H1 (cell line): ENCODE measurements around the gene HORMAD2. TPM values are rescaled to one million over a fixed set of nuclear protein-coding genes. Genes with fewer than 3 reads are reported as not detected.

Experiments used
- CTCF ChIA-PET: fragments of 300-600 bp; sonication (Branson Sonifier 250); formaldehyde crosslinking; loops from one replicate; lab custom pipeline; 2021; ENCODE audit not compliant: partially characterized antibody; lab: Charles Lee
- POLR2A ChIA-PET: fragments of 300-600 bp; sonication (Branson Sonifier 250); formaldehyde crosslinking; loops from one replicate; lab custom pipeline; 2021; ENCODE audit warnings: inconsistent platforms; ENCODE audit not compliant: partially characterized antibody; lab: Charles Lee
- DNase-seq, 2 experiments: peaks; one replicate each; pipeline versions ENCODE4 v3.0.0 to v3.0.0-alpha.2; 2010 to 2022; ENCODE audit warnings: low spot score in 2 of 2, low read depth in 1 of 2, mixed read lengths in 1 of 2
- FAIRE-seq: peaks from 2 replicates; lab custom pipeline; 2011; peaks lifted over from hg19 to GRCh38; lab: Jason Lieb, UNC
- H2AFZ ChIP-seq: 2 replicates; pipeline ENCODE4 v1.8.1; 2012; ENCODE audit warnings: low read length, inconsistent platforms
- H2AK5ac ChIP-seq: 2 replicates; pipeline ENCODE4 v1.6.1; 2013; ENCODE audit warnings: low read depth, low read length
- H2BK120ac ChIP-seq: replicated peaks from 2 replicates; pipeline ENCODE3; 2013; ENCODE audit warnings: low read depth, low read length, inconsistent platforms
- H2BK12ac ChIP-seq: 2 replicates; pipeline ENCODE4 v1.6.1; 2013; ENCODE audit warnings: low read depth, low read length
- H2BK15ac ChIP-seq: 2 replicates; pipeline ENCODE4 v1.6.1; 2013; ENCODE audit warnings: low read length
- H2BK20ac ChIP-seq: 2 replicates; pipeline ENCODE4 v1.6.1; 2013; ENCODE audit warnings: low read length
- H2BK5ac ChIP-seq: 2 replicates; pipeline ENCODE4 v1.6.1; 2013; ENCODE audit warnings: low read depth, low read length
- H3K14ac ChIP-seq: 2 replicates; pipeline ENCODE4 v1.6.1; 2013; ENCODE audit warnings: inconsistent platforms; ENCODE audit not compliant: insufficient read length
- H3K18ac ChIP-seq: 2 replicates; pipeline ENCODE4 v1.6.1; 2013; ENCODE audit warnings: low read length; ENCODE audit errors: extremely low read depth
- H3K23ac ChIP-seq: 2 replicates; pipeline ENCODE4 v1.6.1; 2013; ENCODE audit warnings: inconsistent platforms; ENCODE audit not compliant: insufficient read length
- H3K23me2 ChIP-seq: 2 replicates; pipeline ENCODE4 v1.6.1; 2013; ENCODE audit warnings: low read depth, low read length
- H3K27ac ChIP-seq: 2 replicates; pipeline ENCODE4 v1.6.1; 2011; ENCODE audit warnings: low read depth, low read length, inconsistent platforms
- H3K27me3 ChIP-seq, 4 experiments: replicated peaks in 1 of 4; 1 replicate in 1 of 4; 2 replicates in 3 of 4; pipeline versions ENCODE4 v1.6.1 to v1.8.1; 2011 to 2013; ENCODE audit warnings: low read length in 3 of 4, mild to moderate bottlenecking in 3 of 4, inconsistent platforms in 2 of 4, mixed read lengths in 2 of 4, moderate library complexity in 1 of 4; ENCODE audit not compliant: control insufficient read depth in 3 of 4, insufficient read depth in 3 of 4; ENCODE audit errors: extremely low read depth in 1 of 4
- H3K36me3 ChIP-seq, 4 experiments: 2 replicates each; pipeline versions ENCODE4 v1.6.1 to v1.8.1; 2011 to 2013; ENCODE audit warnings: mild to moderate bottlenecking in 4 of 4, low read length in 3 of 4, moderate library complexity in 2 of 4, control low read depth in 1 of 4, inconsistent platforms in 1 of 4; ENCODE audit not compliant: insufficient read depth in 4 of 4, control insufficient read depth in 2 of 4
- H3K4ac ChIP-seq: replicated peaks from 2 replicates; pipeline ENCODE3; 2013; ENCODE audit warnings: low read length, low read depth, mixed read lengths, inconsistent platforms; ENCODE audit not compliant: insufficient read length
- H3K4me1 ChIP-seq, 4 experiments: replicated peaks in 1 of 4; 1 replicate in 1 of 4; 2 replicates in 3 of 4; pipeline versions ENCODE4 v1.6.1 to v1.8.1; 2011 to 2013; ENCODE audit warnings: low read length in 3 of 4, inconsistent platforms in 2 of 4, mixed read lengths in 1 of 4; ENCODE audit not compliant: insufficient read depth in 4 of 4, control insufficient read depth in 3 of 4
- H3K4me2 ChIP-seq, 2 experiments: 2 replicates each; pipeline versions ENCODE4 v1.6.1 to v1.8.1; 2011 to 2013; ENCODE audit warnings: low read depth in 2 of 2, low read length in 2 of 2, control low read depth in 1 of 2, inconsistent platforms in 1 of 2, mild to moderate bottlenecking in 1 of 2; ENCODE audit not compliant: insufficient read depth in 1 of 2
- H3K4me3 ChIP-seq, 4 experiments: fragments of 200-600, 300-600 bp in 1 of 4; sonication (generic), shearing (Covaris generic), sonication (Bioruptor Twin) in 1 of 4; 2 replicates each; pipeline versions ENCODE4 v1.5.1 to v1.8.1; 2011 to 2016; ENCODE audit warnings: low read length in 4 of 4, low read depth in 3 of 4, control low read depth in 2 of 4, inconsistent platforms in 2 of 4, mild to moderate bottlenecking in 2 of 4, mixed read lengths in 1 of 4, moderate library complexity in 1 of 4; ENCODE audit not compliant: insufficient read depth in 2 of 4; ENCODE audit errors: extremely low read depth in 1 of 4
- H3K56ac ChIP-seq: replicated peaks from 2 replicates; pipeline ENCODE3; 2013; ENCODE audit warnings: low read depth, mild to moderate bottlenecking, mixed read lengths, low read length, inconsistent platforms; ENCODE audit not compliant: insufficient read length
- H3K79me1 ChIP-seq: 2 replicates; pipeline ENCODE4 v1.6.1; 2013; ENCODE audit warnings: low read depth, low read length, control low read depth
- H3K79me2 ChIP-seq, 2 experiments: 2 replicates each; pipeline versions ENCODE4 v1.6.1 to v1.8.1; 2012 to 2013; ENCODE audit warnings: low read length in 2 of 2, mild to moderate bottlenecking in 2 of 2, inconsistent platforms in 1 of 2; ENCODE audit not compliant: insufficient read depth in 2 of 2, control insufficient read depth in 1 of 2
- H3K9ac ChIP-seq, 4 experiments: replicated peaks in 1 of 4; 1 replicate in 1 of 4; 2 replicates in 3 of 4; pipeline versions ENCODE4 v1.6.1 to v1.8.1; 2011 to 2013; ENCODE audit warnings: low read depth in 3 of 4, low read length in 3 of 4, control low read depth in 2 of 4, mild to moderate bottlenecking in 2 of 4, moderate library complexity in 2 of 4, inconsistent platforms in 1 of 4; ENCODE audit errors: extremely low read depth in 1 of 4
- H3K9me3 ChIP-seq, 2 experiments: 2 replicates each; pipeline versions ENCODE4 v1.6.1 to v1.8.1; 2012 to 2013; ENCODE audit warnings: mild to moderate bottlenecking in 2 of 2, moderate library complexity in 2 of 2, control low read depth in 1 of 2, inconsistent platforms in 1 of 2, low read depth in 1 of 2, low read length in 1 of 2, mixed read lengths in 1 of 2; ENCODE audit not compliant: insufficient read depth in 2 of 2
- H4K20me1 ChIP-seq, 2 experiments: replicated peaks in 1 of 2; 2 replicates each; pipeline versions ENCODE3 to v1.8.1; 2011 to 2013; ENCODE audit warnings: inconsistent platforms in 2 of 2, low read length in 2 of 2, mild to moderate bottlenecking in 1 of 2; ENCODE audit not compliant: insufficient read depth in 2 of 2, control insufficient read depth in 1 of 2
- H4K5ac ChIP-seq: 2 replicates; pipeline ENCODE4 v1.6.1; 2013; ENCODE audit warnings: low read length, low read depth, mixed read lengths, inconsistent platforms; ENCODE audit not compliant: insufficient read length
- H4K8ac ChIP-seq: 2 replicates; pipeline ENCODE4 v1.8.0; 2013; ENCODE audit warnings: mild to moderate bottlenecking, moderate library complexity, low read length, inconsistent platforms; ENCODE audit not compliant: insufficient read depth; ENCODE audit errors: extremely low read depth
- H4K91ac ChIP-seq: replicated peaks from 2 replicates; pipeline ENCODE3; 2013; ENCODE audit warnings: low read length, mixed read lengths, inconsistent platforms; ENCODE audit not compliant: insufficient read length
- GTF2F1 ChIP-seq: IDR thresholded peaks from 2 replicates; pipeline ENCODE4 v1.6.1; 2012; ENCODE audit warnings: low read depth, low read length, improper control_type of control experiment, borderline replicate concordance
- SIRT6 ChIP-seq: IDR thresholded peaks from one replicate; pipeline ENCODE4 v1.7.1; 2012; ENCODE audit warnings: low read length, inconsistent platforms
- WGBS, 2 experiments: shearing (Covaris generic) in 1 of 2; methylation state at CpG; one replicate each; pipeline versions ENCODE4 v1.1.6 to v1.1.7; 2013 to 2015; ENCODE audit warnings: low lambda C conversion rate in 2 of 2, mixed read lengths in 2 of 2, inconsistent platforms in 1 of 2, low coverage in 1 of 2, missing lambda C conversion rate in 1 of 2; ENCODE audit not compliant: insufficient replicate concordance in 2 of 2, insufficient coverage in 1 of 2, insufficient read length in 1 of 2; ENCODE audit errors: extremely low coverage in 1 of 2, missing lambda C conversion rate in 1 of 2; 5-methylcytosine and 5-hydroxymethylcytosine counted together
- polyA plus RNA-seq, 7 experiments: library from polyadenylated mRNA; depleted of rRNA in 3 of 7; stranded (reverse) in 5 of 7; unstranded in 2 of 7; fragments of >200 nt in 5 of 7; fragments of 200-250 nt in 2 of 7; gene quantifications; 1 replicate in 5 of 7; 2 replicates in 1 of 7; 4 replicates in 1 of 7; pipeline versions ENCODE4 v1.2.1 to v1.2.3, GENCODE V29; 2011 to 2013; ENCODE audit warnings: missing spikeins in 2 of 7, mixed read lengths in 2 of 7
- total RNA-seq: library from RNA; stranded (reverse); fragmentation: NEBNext Ultra II Directional; extraction: Animal tissue kit (Norgen Biotek cat#: 25700); gene quantifications from 2 replicates; pipeline ENCODE4 v1.2.1, GENCODE V29; 2021

HORMAD2 gene
- total and polyA plus RNA-seq, 2 of the 8 experiments (the other 6 are each of a cell fraction or from before 2014, with no cell fraction given) = 0.03 TPM; not detected in 1

DNA sequence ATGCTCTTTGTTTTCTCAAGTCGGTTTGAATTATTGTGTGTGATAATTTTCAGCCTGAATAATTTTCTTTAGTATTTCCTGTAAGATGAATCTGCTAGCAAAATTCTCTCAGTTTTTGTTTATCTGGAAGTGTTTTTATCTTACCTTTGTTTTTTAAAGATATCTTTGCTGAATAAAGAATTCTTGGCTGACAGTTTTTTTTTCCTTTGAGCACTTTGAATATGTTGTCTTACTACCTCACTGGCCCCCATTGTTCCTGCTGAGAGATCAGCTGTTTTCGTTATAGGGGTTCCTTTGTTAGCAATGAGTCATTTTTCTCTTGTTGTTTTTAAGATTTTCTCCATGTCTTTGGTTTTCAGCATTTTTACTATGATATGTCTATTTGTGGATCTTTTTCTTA, 63.0 kb downstream of the HORMAD2 start:
- 93% methylated on average over 2 of the region's 2 CpGs; no CpG with 5 or more reads in 1 of the 2 experiments for WGBS, 2 experiments
- no peak for TF ChIP-seq GTF2F1
- no peak for TF ChIP-seq SIRT6
- Histone ChIP-seq H2BK5ac (no peak overlapping the region), H3K23ac (no peak overlapping the region), H3K18ac (no peak overlapping the region), H3K4ac (no peak overlapping the region), H2BK12ac (no peak overlapping the region), H3K9ac (no peak overlapping the region), H2AK5ac (no peak overlapping the region), H3K14ac (no peak overlapping the region), H3K4me2 (no peak overlapping the region), H2AFZ (no peak overlapping the region), H3K27me3 (no peaks in the 10 kb centered on the region; a peak in 1 of 7 replicates), H4K5ac (no peak overlapping the region), H3K9me3 (no peaks in the 10 kb centered on the region; a peak in 1 of 4 replicates), H4K91ac (no peak overlapping the region), H3K27ac (no peak overlapping the region), H2BK15ac (no peak overlapping the region), H2BK20ac (no peak overlapping the region), H3K36me3 (no peaks in the 10 kb centered on the region), H3K79me1 (no peaks in the 10 kb centered on the region), H3K56ac (no peak overlapping the region), H4K8ac (no peak overlapping the region), H3K23me2 (no peaks in the 10 kb centered on the region), H3K4me1 (no peaks in the 10 kb centered on the region), H4K20me1 (no peaks in the 10 kb centered on the region), H3K4me3 (no peak overlapping the region), H2BK120ac (no peak overlapping the region), H3K79me2 (no peaks in the 10 kb centered on the region)
- ChIA-PET CTCF (no interaction called here), POLR2A (no interaction called here)
- no peak for FAIRE-seq
- DNase-seq = no peak
